GM12878 (cell line): Measurements from ENCODE around the gene CTSW. TPM values are rescaled to one million over a fixed set of nuclear protein-coding genes. Genes with fewer than 3 reads are reported as not detected.

ENCODE experiments used
- ATF7 ChIP-seq: fragments of 450-650 bp; IDR thresholded peaks from 2 replicates; pipeline ENCODE4 v1.6.1; 2016; ENCODE audit warnings: low read depth, mild to moderate bottlenecking
- BHLHE40 ChIP-seq, 2 experiments: fragments of 450-650 bp in 1 of 2; IDR thresholded peaks; 2 replicates each; pipeline ENCODE4 v1.6.1; 2011 to 2017; ENCODE audit warnings: low read depth in 2 of 2, borderline replicate concordance in 1 of 2, improper control_type of control experiment in 1 of 2, low read length in 1 of 2, mild to moderate bottlenecking in 1 of 2
- CBFB ChIP-seq: IDR thresholded peaks from 2 replicates; pipeline ENCODE4 v1.6.1; 2016; ENCODE audit warnings: antibody characterized with exemption, low read depth
- CBX3 ChIP-seq: fragments of 200-600 bp; sonication (generic); IDR thresholded peaks from 2 replicates; pipeline ENCODE4 v1.6.1; 2016; ENCODE audit warnings: low read depth, borderline replicate concordance
- EGR1 ChIP-seq, 2 experiments: IDR thresholded peaks; 1 replicate in 1 of 2; 2 replicates in 1 of 2; pipeline ENCODE4 v1.6.1; 2011 to 2012; ENCODE audit warnings: low read depth in 2 of 2, low read length in 2 of 2, borderline replicate concordance in 1 of 2, mild to moderate bottlenecking in 1 of 2, moderate library complexity in 1 of 2
- FOXK2 ChIP-seq: fragments of 450-650 bp; IDR thresholded peaks from 2 replicates; pipeline ENCODE4 v1.6.1; 2017; ENCODE audit warnings: mild to moderate bottlenecking, moderate library complexity
- FOXM1 ChIP-seq: IDR thresholded peaks from 2 replicates; pipeline ENCODE4 v1.6.1; 2012; ENCODE audit warnings: low read depth, mild to moderate bottlenecking, inconsistent platforms, low read length, moderate library complexity
- HDGF ChIP-seq: fragments of 450-650 bp; IDR thresholded peaks from 2 replicates; pipeline ENCODE4 v1.6.1; 2016; ENCODE audit warnings: antibody characterized with exemption
- IKZF1 ChIP-seq: fragments of 450-650 bp; conservative IDR thresholded peaks from 2 replicates; pipeline ENCODE4 v1.6.1; 2017; ENCODE audit warnings: antibody characterized with exemption, mild to moderate bottlenecking
- IKZF2 ChIP-seq, 2 experiments: fragments of 450-650 bp; IDR thresholded peaks; 2 replicates each; pipeline ENCODE4 v1.6.1; 2017; ENCODE audit warnings: mild to moderate bottlenecking in 2 of 2, moderate library complexity in 2 of 2
- KDM1A ChIP-seq: fragments of 200-600 bp; sonication (generic); IDR thresholded peaks from 2 replicates; pipeline ENCODE4 v1.6.1; 2016; ENCODE audit warnings: borderline replicate concordance
- KLF5 ChIP-seq: fragments of 450-650 bp; IDR thresholded peaks from 2 replicates; pipeline ENCODE4 v1.6.1; 2014; ENCODE audit warnings: mild to moderate bottlenecking; ENCODE audit not compliant: partially characterized antibody
- LARP7 ChIP-seq: fragments of 450-650 bp; IDR thresholded peaks from 2 replicates; pipeline ENCODE4 v1.6.1; 2017; ENCODE audit warnings: mild to moderate bottlenecking
- NFIC ChIP-seq: IDR thresholded peaks from 2 replicates; pipeline ENCODE4 v1.6.1; 2012; ENCODE audit warnings: low read depth, mild to moderate bottlenecking, inconsistent platforms, low read length, moderate library complexity
- PAX8 ChIP-seq: fragments of 450-650 bp; IDR thresholded peaks from 2 replicates; pipeline ENCODE4 v1.6.1; 2017; ENCODE audit warnings: mild to moderate bottlenecking, moderate library complexity
- RB1 ChIP-seq: fragments of 450-650 bp; formaldehyde crosslinking; IDR thresholded peaks from 2 replicates; pipeline ENCODE4 v1.6.1; 2017; ENCODE audit warnings: mild to moderate bottlenecking, borderline replicate concordance
- SMC3 ChIP-seq: IDR thresholded peaks from 2 replicates; pipeline ENCODE4 v1.6.1; 2011; ENCODE audit warnings: low read length, improper control_type of control experiment, borderline replicate concordance
- SPI1 ChIP-seq: IDR thresholded peaks from 2 replicates; pipeline ENCODE4 v1.6.1; 2011; ENCODE audit warnings: low read depth, mild to moderate bottlenecking, low read length, moderate library complexity, borderline replicate concordance; ENCODE audit not compliant: insufficient read depth
- STAT1 ChIP-seq: fragments of 450-650 bp; conservative IDR thresholded peaks from 2 replicates; pipeline ENCODE4 v1.6.1; 2014; ENCODE audit warnings: antibody characterized with exemption, mild to moderate bottlenecking
- WRNIP1 ChIP-seq: IDR thresholded peaks from 2 replicates; pipeline ENCODE4 v1.6.1; 2011; ENCODE audit warnings: low read depth, low read length, improper control_type of control experiment, borderline replicate concordance
- ZBED1 ChIP-seq: IDR thresholded peaks from 2 replicates; pipeline ENCODE4 v1.6.1; 2016; ENCODE audit warnings: borderline replicate concordance
- ZNF384 ChIP-seq: IDR thresholded peaks from 2 replicates; pipeline ENCODE4 v1.6.1; 2012; ENCODE audit warnings: low read depth, mild to moderate bottlenecking, low read length, improper control_type of control experiment, borderline replicate concordance
- polyA plus RNA-seq, 11 experiments: library from polyadenylated mRNA; depleted of rRNA in 4 of 11; unstranded in 6 of 11; stranded (reverse) in 5 of 11; fragments of >200 nt; fragmentation: Nextera tagmentation in 4 of 11; fragmentation: Illumina TruSeq in 1 of 11; extraction: Ambion mirVana in 4 of 11; extraction: Trizol in 1 of 11; gene quantifications; 1 replicate in 1 of 11; 2 replicates in 10 of 11; pipeline versions ENCODE4 v1.2.1 to v1.2.3, GENCODE V29; 2011 to 2016; ENCODE audit warnings: inconsistent platforms in 2 of 11, missing spikeins in 2 of 11, low read depth in 1 of 11
- total RNA-seq, 4 experiments: library from RNA; depleted of rRNA in 3 of 4; stranded (reverse); fragments of >200 nt in 3 of 4; fragmentation: Illumina TruSeq in 1 of 4; extraction: Trizol in 1 of 4; gene quantifications; 2 replicates each; pipeline versions ENCODE4 v1.2.1 to v1.2.3, GENCODE V29; 2013 to 2021
- TF ChIP-seq, protein P1 (sequence below), 3 experiments: IDR thresholded peaks in 2 of 3; conservative IDR thresholded peaks in 1 of 3; 2 replicates each; pipeline ENCODE4 v1.5.1; 2011; ENCODE audit warnings: low read depth in 3 of 3, low read length in 3 of 3, mild to moderate bottlenecking in 3 of 3, control low read depth in 2 of 3, moderate library complexity in 2 of 3, inconsistent platforms in 1 of 3, mixed read lengths in 1 of 3; ENCODE audit not compliant: control insufficient read depth in 2 of 3, insufficient read depth in 1 of 3; ENCODE audit errors: extremely low read depth in 1 of 3
- TF ChIP-seq, protein P2 (sequence below): fragments of 450-650 bp; IDR thresholded peaks from 2 replicates; pipeline ENCODE4 v1.6.1; 2016; ENCODE audit warnings: mild to moderate bottlenecking, moderate library complexity, borderline replicate concordance
- TF ChIP-seq, protein P3 (sequence below): IDR thresholded peaks from 2 replicates; pipeline ENCODE4 v1.6.1; 2011; ENCODE audit warnings: low read depth, mild to moderate bottlenecking, low read length, moderate library complexity, borderline replicate concordance; ENCODE audit errors: extremely low read depth

Gene CTSW
- total and polyA plus RNA-seq, 10 of the 15 experiments (the other 5 are each of a cell fraction or from before 2014, with no cell fraction given) = 0.53 to 12.0 (median 1.7) TPM

DNA sequence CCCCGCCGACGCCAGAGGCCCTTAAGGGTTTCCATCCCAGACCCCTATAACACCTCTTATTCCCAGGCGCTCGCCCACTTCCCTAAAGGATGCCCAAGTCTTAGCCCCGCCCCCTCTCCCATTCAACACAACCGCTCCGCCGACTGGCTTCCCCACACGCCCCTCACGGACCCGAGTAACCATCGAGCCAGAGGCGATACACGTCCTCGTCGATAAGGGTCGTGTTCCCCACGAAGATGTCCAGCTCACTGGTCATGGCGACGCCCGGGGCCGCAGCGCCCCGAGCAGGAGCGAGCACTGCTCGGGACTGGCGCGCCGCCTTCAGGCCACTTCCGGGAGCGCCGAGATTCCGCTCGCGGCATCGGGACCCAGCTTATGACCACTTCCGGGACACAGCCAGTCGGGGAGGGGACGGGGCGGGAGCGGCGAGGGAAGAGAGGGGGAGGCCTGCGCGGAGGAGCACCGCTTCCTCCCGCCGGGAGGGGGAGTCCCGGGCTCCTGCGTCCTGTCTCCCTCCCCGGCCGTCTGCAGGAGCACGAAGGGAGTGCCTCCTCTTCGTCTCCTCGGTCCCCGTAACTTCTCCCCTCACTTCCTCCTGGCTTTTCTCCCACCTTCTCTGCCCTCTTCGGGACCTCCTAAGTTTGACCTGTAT is 8.7 kb downstream of the CTSW start, which contains the start of gene FIBP (continued):
- TF ChIP-seq PAX8 = no peak
- TF ChIP-seq ZBED1 = no peak
- TF ChIP-seq STAT1 = 0 out of 2 replicates have a peak, but pooled peaks have one; percentile 37
- TF ChIP-seq RB1 = peak; percentile 87; the same call in 1 of the 2 replicates
- TF ChIP-seq, protein P1, sequence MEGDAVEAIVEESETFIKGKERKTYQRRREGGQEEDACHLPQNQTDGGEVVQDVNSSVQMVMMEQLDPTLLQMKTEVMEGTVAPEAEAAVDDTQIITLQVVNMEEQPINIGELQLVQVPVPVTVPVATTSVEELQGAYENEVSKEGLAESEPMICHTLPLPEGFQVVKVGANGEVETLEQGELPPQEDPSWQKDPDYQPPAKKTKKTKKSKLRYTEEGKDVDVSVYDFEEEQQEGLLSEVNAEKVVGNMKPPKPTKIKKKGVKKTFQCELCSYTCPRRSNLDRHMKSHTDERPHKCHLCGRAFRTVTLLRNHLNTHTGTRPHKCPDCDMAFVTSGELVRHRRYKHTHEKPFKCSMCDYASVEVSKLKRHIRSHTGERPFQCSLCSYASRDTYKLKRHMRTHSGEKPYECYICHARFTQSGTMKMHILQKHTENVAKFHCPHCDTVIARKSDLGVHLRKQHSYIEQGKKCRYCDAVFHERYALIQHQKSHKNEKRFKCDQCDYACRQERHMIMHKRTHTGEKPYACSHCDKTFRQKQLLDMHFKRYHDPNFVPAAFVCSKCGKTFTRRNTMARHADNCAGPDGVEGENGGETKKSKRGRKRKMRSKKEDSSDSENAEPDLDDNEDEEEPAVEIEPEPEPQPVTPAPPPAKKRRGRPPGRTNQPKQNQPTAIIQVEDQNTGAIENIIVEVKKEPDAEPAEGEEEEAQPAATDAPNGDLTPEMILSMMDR (IDR thresholded peaks at IDR 0.05 in 2 of 3, conservative IDR thresholded peaks at IDR 0.05 in 1 of 3; ENCODE audit: control insufficient read depth in 2 of 3, extremely low read depth in 1 of 3, insufficient read depth in 1 of 3, low read depth in 3 of 3, low read length in 3 of 3) = peak; percentile 78 to 84 (median 80)
- peak; percentile 36 for TF ChIP-seq KLF5
- TF ChIP-seq IKZF1 = peak; percentile 88
- TF ChIP-seq EGR1 (IDR thresholded peaks at IDR 0.05; ENCODE audit: borderline replicate concordance in 1 of 2, low read depth in 2 of 2, low read length in 2 of 2) = peak in 1 of 2 experiments; percentile 46; a peak in 1 of 3 replicates
- TF ChIP-seq SPI1 = peak; percentile 31; the same call in 1 of the 2 replicates
- peak; percentile 32 for TF ChIP-seq SMC3
- peak; percentile 27; the same call in 1 of the 2 replicates for TF ChIP-seq CBFB
- TF ChIP-seq BHLHE40 (IDR thresholded peaks at IDR 0.05; ENCODE audit: borderline replicate concordance in 1 of 2, low read depth in 2 of 2, low read length in 1 of 2) = peak; percentile 7 to 66; a peak in 2 of 4 replicates
- TF ChIP-seq ZNF384 = no peak
- peak; percentile 69 to 76; a peak in 3 of 4 replicates for TF ChIP-seq IKZF2 (IDR thresholded peaks at IDR 0.05)
- no peak for TF ChIP-seq NFIC
- no peak for TF ChIP-seq WRNIP1
- TF ChIP-seq, protein P2, sequence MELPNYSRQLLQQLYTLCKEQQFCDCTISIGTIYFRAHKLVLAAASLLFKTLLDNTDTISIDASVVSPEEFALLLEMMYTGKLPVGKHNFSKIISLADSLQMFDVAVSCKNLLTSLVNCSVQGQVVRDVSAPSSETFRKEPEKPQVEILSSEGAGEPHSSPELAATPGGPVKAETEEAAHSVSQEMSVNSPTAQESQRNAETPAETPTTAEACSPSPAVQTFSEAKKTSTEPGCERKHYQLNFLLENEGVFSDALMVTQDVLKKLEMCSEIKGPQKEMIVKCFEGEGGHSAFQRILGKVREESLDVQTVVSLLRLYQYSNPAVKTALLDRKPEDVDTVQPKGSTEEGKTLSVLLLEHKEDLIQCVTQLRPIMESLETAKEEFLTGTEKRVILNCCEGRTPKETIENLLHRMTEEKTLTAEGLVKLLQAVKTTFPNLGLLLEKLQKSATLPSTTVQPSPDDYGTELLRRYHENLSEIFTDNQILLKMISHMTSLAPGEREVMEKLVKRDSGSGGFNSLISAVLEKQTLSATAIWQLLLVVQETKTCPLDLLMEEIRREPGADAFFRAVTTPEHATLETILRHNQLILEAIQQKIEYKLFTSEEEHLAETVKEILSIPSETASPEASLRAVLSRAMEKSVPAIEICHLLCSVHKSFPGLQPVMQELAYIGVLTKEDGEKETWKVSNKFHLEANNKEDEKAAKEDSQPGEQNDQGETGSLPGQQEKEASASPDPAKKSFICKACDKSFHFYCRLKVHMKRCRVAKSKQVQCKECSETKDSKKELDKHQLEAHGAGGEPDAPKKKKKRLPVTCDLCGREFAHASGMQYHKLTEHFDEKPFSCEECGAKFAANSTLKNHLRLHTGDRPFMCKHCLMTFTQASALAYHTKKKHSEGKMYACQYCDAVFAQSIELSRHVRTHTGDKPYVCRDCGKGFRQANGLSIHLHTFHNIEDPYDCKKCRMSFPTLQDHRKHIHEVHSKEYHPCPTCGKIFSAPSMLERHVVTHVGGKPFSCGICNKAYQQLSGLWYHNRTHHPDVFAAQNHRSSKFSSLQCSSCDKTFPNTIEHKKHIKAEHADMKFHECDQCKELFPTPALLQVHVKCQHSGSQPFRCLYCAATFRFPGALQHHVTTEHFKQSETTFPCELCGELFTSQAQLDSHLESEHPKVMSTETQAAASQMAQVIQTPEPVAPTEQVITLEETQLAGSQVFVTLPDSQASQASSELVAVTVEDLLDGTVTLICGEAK = peak; percentile 92
- TF ChIP-seq LARP7 = 0 out of 2 replicates have a peak, but pooled peaks have one; percentile 54
- no peak for TF ChIP-seq KDM1A
- TF ChIP-seq ATF7 = peak; percentile 32; the same call in 1 of the 2 replicates
- TF ChIP-seq FOXK2 = no peak; the same call in 1 of the 2 replicates
- no peak for TF ChIP-seq CBX3
- TF ChIP-seq, protein P3, sequence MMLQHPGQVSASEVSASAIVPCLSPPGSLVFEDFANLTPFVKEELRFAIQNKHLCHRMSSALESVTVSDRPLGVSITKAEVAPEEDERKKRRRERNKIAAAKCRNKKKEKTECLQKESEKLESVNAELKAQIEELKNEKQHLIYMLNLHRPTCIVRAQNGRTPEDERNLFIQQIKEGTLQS = 0 out of 2 replicates have a peak, but pooled peaks have one; percentile 28
- no peak for TF ChIP-seq FOXM1
- TF ChIP-seq HDGF = peak; percentile 47; the same call in 1 of the 2 replicates
